BE2C (cell line): Measurements from ENCODE around the gene HOXB7.

Source experiments
- DNase-seq: peaks from one replicate; pipeline ENCODE4 v3.0.0-alpha.2; 2020
- H3K27me3 ChIP-seq: fragments of 250-450 bp; sonication (Bioruptor Pico); 2 replicates; pipeline ENCODE4 v1.5.1; 2020; ENCODE audit warnings: mild to moderate bottlenecking
- H3K36me3 ChIP-seq: fragments of 250-450 bp; sonication (Bioruptor Pico); 2 replicates; pipeline ENCODE4 v1.5.1; 2020; ENCODE audit warnings: mild to moderate bottlenecking
- H3K4me1 ChIP-seq: fragments of 250-450 bp; sonication (Bioruptor Pico); 2 replicates; pipeline ENCODE4 v1.5.1; 2020
- H3K4me3 ChIP-seq: 2 replicates; pipeline ENCODE4 v1.5.1; 2011; ENCODE audit warnings: low read depth, low read length
- H3K9me3 ChIP-seq: fragments of 250-450 bp; sonication (Bioruptor Pico); 2 replicates; pipeline ENCODE4 v1.5.1; 2020
- TF ChIP-seq, protein P1 (sequence below): IDR thresholded peaks from 2 replicates; pipeline ENCODE4 v1.5.1; 2012; ENCODE audit warnings: mild to moderate bottlenecking, low read depth, low read length

Gene HOXB7

DNA sequence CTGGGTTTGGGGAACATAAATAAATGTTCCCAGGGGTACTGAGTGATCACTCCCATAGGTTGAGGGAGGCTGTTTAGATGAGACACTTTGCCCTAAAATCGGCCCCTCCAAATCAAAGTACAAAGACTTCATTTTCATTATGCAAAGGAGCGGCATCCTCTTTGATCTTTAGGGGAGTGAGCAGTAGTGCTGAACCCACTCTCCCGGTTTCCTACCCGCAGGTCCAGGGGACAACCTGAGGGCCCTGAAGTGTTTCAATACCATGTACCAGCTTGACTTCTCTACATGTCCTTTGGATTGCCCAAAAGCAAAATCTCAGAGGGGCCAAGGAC, 9.6 kb downstream of the HOXB7 start:
- TF ChIP-seq, protein P1, sequence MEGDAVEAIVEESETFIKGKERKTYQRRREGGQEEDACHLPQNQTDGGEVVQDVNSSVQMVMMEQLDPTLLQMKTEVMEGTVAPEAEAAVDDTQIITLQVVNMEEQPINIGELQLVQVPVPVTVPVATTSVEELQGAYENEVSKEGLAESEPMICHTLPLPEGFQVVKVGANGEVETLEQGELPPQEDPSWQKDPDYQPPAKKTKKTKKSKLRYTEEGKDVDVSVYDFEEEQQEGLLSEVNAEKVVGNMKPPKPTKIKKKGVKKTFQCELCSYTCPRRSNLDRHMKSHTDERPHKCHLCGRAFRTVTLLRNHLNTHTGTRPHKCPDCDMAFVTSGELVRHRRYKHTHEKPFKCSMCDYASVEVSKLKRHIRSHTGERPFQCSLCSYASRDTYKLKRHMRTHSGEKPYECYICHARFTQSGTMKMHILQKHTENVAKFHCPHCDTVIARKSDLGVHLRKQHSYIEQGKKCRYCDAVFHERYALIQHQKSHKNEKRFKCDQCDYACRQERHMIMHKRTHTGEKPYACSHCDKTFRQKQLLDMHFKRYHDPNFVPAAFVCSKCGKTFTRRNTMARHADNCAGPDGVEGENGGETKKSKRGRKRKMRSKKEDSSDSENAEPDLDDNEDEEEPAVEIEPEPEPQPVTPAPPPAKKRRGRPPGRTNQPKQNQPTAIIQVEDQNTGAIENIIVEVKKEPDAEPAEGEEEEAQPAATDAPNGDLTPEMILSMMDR, result no peak
- no peak overlapping the region for H3K4me3 ChIP-seq
- H3K4me1 ChIP-seq, result no peaks in the 10 kb centered on the region
- peaks cover 100% of the 10 kb centered on the region for H3K27me3 ChIP-seq
- H3K36me3 ChIP-seq, result no peaks in the 10 kb centered on the region
- no peaks in the 10 kb centered on the region for H3K9me3 ChIP-seq
- DNase-seq, result no peak

DNA sequence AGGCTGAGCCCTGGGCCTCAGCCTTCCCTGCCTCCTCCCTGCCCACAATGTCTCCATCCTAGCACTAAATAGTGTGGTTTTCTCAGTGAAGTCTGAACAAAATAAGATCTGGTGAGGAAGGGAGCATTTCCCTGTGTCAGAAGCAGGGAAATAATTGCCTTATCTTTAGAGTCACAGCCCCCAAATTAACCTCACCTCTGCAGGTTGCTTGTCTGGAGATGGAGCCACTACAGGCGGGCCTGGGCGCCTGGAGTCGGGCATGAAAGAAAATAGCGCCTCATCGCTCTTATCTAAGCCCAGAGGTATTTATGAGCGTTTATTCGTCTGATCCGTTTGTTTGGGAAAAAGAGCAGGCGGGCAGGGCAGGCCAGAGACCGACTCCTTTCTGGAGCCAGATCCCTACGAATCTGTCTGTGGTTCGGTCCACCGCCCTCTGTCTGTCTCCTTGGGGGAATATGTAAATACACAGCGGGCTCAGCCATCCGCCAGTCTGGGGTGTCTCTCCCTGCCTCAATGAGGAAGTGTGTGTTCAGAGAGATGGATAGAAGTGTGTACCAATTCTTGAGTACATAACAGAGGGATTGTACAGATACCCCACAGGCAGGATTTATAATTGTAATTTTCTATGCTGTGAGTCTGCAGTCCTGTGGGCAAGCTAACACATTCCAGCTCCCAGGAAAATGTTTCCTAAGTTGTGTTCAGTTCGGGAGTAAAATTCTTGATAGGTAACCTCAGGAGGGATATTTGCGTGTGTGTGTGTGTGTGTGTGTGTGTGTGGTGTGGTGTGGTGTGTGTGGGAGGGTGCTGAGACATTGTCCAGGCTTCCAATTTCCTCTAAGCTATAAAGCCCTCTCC, 10.3 kb downstream of the HOXB7 start:
- Histone ChIP-seq H3K4me1 (no peaks in the 10 kb centered on the region), H3K4me3 (no peak overlapping the region), H3K27me3 (peaks cover 100% of the 10 kb centered on the region), H3K9me3 (no peaks in the 10 kb centered on the region), H3K36me3 (no peaks in the 10 kb centered on the region)
- DNase-seq, result no peak
- TF ChIP-seq, protein P1, result no peak

DNA sequence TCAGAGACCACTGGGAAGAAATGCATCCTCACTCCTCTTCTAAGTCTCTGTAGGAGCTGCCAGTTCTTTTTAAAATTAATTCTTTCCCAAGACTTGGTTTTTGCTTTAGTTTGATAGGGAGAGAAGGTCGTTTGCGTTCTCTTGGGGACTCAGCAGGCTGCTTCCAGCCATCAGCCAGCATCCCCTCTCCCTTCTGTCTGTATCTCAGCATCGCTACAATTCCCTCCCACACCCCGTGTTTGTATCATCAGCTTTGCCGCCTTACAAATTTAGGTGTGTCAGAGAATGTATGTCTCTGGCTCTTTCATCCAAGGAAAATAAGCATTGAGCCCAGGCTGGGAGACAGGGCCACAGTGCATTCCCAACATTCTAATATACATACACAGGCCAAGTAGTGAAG, 11.5 kb downstream of the HOXB7 start:
- TF ChIP-seq, protein P1, result no peak
- H3K9me3 ChIP-seq, result no peaks in the 10 kb centered on the region
- H3K4me1 ChIP-seq, result no peaks in the 10 kb centered on the region
- no peak overlapping the region for H3K4me3 ChIP-seq
- H3K36me3 ChIP-seq, result no peaks in the 10 kb centered on the region
- peaks cover 100% of the 10 kb centered on the region for H3K27me3 ChIP-seq
- DNase-seq, result no peak

DNA sequence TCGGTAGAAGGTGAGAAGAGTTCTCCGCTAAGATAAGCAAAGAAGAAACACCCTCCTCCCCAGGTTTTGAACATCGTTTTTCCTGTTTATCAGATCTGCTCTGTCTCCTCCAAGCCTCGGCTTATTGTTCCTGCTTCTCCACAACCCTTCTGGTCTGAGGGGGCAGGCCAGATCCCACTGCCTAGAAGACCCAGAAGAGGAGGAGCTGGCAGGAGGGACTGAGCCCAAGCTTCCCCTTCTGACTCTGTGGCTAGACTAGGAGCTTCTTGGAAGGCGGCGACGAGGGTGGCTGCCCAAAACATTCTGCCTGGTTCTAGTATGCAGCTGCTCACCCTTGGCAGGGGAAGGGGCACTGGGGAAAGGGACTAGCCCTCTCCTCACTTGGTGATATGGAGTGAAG, 12.1 kb downstream of the HOXB7 start:
- no peaks in the 10 kb centered on the region for H3K9me3 ChIP-seq
- H3K27me3 ChIP-seq, result peaks cover 100% of the 10 kb centered on the region
- TF ChIP-seq, protein P1, result no peak
- no peak overlapping the region for H3K4me3 ChIP-seq
- no peaks in the 10 kb centered on the region for H3K36me3 ChIP-seq
- no peak for DNase-seq
- H3K4me1 ChIP-seq, result no peaks in the 10 kb centered on the region

DNA sequence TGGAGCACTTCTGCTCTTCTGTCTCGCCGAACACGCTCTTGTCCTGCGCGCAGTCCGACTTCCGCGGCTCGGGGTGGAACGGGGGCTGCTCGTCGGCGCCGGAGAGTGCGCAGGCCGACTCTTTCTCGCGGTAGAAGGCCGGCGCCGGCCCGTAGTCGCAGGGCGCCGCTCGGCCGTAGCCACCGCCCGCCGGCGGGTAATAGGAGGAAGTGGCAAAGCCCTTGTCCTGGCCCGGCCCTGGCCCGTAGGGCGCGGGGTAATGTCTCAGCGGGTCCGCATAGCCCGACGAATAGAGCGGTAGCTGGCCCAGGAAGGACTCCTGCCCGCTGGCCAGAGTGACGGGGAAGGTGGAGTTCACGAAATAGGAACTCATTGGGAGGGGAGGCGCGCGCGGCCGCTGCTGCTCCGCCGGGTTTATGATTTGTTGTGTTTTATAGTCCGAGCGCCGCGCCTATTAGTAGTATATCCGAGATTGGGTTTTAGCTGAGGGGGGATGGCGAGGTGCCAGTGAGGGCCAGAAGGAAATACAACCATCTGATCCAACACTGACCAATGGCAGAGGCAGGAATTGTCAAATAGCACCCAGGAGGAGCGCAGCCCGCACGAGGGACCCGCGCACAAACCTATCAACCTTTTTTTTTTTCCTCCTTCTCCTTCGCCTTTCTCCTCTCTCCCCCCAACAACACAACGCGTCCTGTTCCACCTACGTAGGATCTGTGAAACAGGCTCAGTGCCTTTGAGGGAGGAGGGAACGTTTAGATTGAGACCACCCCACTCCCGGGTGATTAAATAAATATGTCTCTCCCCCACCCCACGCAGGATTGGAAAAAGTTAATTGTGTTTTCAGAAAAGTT, 12.8 kb downstream of the HOXB7 start:
- Histone ChIP-seq H3K4me3 (no peak overlapping the region), H3K9me3 (no peaks in the 10 kb centered on the region), H3K36me3 (no peaks in the 10 kb centered on the region), H3K4me1 (no peaks in the 10 kb centered on the region), H3K27me3 (peaks cover 97% of the 10 kb centered on the region)
- TF ChIP-seq, protein P1, result no peak
- DNase-seq, result no peak

DNA sequence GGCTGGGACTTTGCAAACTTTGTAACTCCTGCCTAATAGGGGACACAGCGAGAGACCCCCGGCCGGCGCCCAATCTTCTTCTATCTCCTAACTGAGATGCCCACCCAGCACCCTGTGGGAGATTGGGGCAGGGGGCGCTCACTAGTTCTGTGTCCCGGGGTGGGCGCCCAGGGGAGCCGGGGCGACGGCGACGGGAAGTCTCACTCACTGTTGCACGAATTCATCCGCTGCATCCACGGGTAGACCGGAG, 13.4 kb downstream of the HOXB7 start:
- no peaks in the 10 kb centered on the region for H3K4me1 ChIP-seq
- DNase-seq, result no peak
- no peaks in the 10 kb centered on the region for H3K36me3 ChIP-seq
- TF ChIP-seq, protein P1, result no peak
- peaks cover 97% of the 10 kb centered on the region for H3K27me3 ChIP-seq
- H3K9me3 ChIP-seq, result no peaks in the 10 kb centered on the region
- no peak overlapping the region for H3K4me3 ChIP-seq
